Trophoblast cell (in vitro differentiated cells and primary cell): ENCODE results near the gene TSPYL6.
A peak's percentile ranks its signal among the peaks of the same experiment; 100 is the strongest.

Experiments used
- DNase-seq, 2 donors: peaks; one replicate each; pipeline ENCODE4 v3.0.0-alpha.2; 2016
- H2AFZ ChIP-seq: 2 replicates; pipeline ENCODE4 v1.6.1; 2013; ENCODE audit warnings: low read length, moderate library complexity, mild to moderate bottlenecking; ENCODE audit not compliant: insufficient read depth, poor library complexity
- H2AK5ac ChIP-seq: 2 replicates; pipeline ENCODE4 v1.6.1; 2013; ENCODE audit warnings: mild to moderate bottlenecking, low read length
- H2BK120ac ChIP-seq: 2 replicates; pipeline ENCODE4 v1.6.1; 2013; ENCODE audit warnings: low read length, mild to moderate bottlenecking, moderate library complexity; ENCODE audit not compliant: insufficient read depth, poor library complexity
- H2BK12ac ChIP-seq: 2 replicates; pipeline ENCODE4 v1.6.1; 2013; ENCODE audit warnings: mild to moderate bottlenecking, low read length, moderate library complexity
- H2BK5ac ChIP-seq: 2 replicates; pipeline ENCODE4 v1.6.1; 2013; ENCODE audit warnings: low read length, low read depth, moderate library complexity, mild to moderate bottlenecking; ENCODE audit not compliant: poor library complexity
- H3K14ac ChIP-seq: 2 replicates; pipeline ENCODE4 v1.6.1; 2013; ENCODE audit warnings: mild to moderate bottlenecking, low read length
- H3K18ac ChIP-seq: 2 replicates; pipeline ENCODE4 v1.6.1; 2013; ENCODE audit warnings: mild to moderate bottlenecking, low read length
- H3K23ac ChIP-seq: 2 replicates; pipeline ENCODE4 v1.6.1; 2013; ENCODE audit warnings: low read length
- H3K27ac ChIP-seq: 2 replicates; pipeline ENCODE4 v1.5.1; 2013; ENCODE audit warnings: low read depth, mild to moderate bottlenecking, inconsistent platforms, low read length, moderate library complexity
- H3K27me3 ChIP-seq: 2 replicates; pipeline ENCODE4 v1.6.1; 2013; ENCODE audit warnings: inconsistent platforms, mild to moderate bottlenecking, low read length, moderate library complexity; ENCODE audit not compliant: insufficient read depth
- H3K36me3 ChIP-seq, 2 experiments: 1 replicate in 1 of 2; 2 replicates in 1 of 2; pipeline ENCODE4 v1.6.1; 2013; ENCODE audit warnings: low read length in 2 of 2, mild to moderate bottlenecking in 2 of 2, moderate library complexity in 1 of 2; ENCODE audit not compliant: insufficient read depth in 2 of 2, control insufficient read depth in 1 of 2
- H3K4ac ChIP-seq: 2 replicates; pipeline ENCODE4 v1.6.1; 2013; ENCODE audit warnings: low read depth, mild to moderate bottlenecking, low read length, moderate library complexity
- H3K4me1 ChIP-seq, 2 experiments: 1 replicate in 1 of 2; 2 replicates in 1 of 2; pipeline ENCODE4 v1.6.1; 2013; ENCODE audit warnings: low read length in 2 of 2, mild to moderate bottlenecking in 2 of 2, moderate library complexity in 1 of 2; ENCODE audit not compliant: insufficient read depth in 2 of 2, control insufficient read depth in 1 of 2
- H3K4me2 ChIP-seq: 2 replicates; pipeline ENCODE4 v1.6.1; 2013; ENCODE audit warnings: inconsistent platforms, mild to moderate bottlenecking, low read length, moderate library complexity
- H3K4me3 ChIP-seq: 2 replicates; pipeline ENCODE4 v1.5.1; 2013; ENCODE audit warnings: mild to moderate bottlenecking, low read depth, low read length, inconsistent platforms
- H3K79me1 ChIP-seq: one replicate; pipeline ENCODE4 v1.6.1; 2013; ENCODE audit warnings: low read length
- H3K79me2 ChIP-seq: 2 replicates; pipeline ENCODE4 v1.6.1; 2013; ENCODE audit warnings: low read length, mild to moderate bottlenecking; ENCODE audit not compliant: control insufficient read depth, insufficient read depth, poor library complexity
- H3K9ac ChIP-seq: 2 replicates; pipeline ENCODE4 v1.6.1; 2013; ENCODE audit warnings: mild to moderate bottlenecking, low read length
- H3K9me3 ChIP-seq: 2 replicates; pipeline ENCODE4 v1.6.1; 2013; ENCODE audit warnings: low read depth, mild to moderate bottlenecking, control low read depth, inconsistent platforms, low read length; ENCODE audit not compliant: insufficient read depth
- H4K12ac ChIP-seq: 2 replicates; pipeline ENCODE4 v1.6.1; 2013; ENCODE audit warnings: low read depth, mild to moderate bottlenecking, low read length, moderate library complexity
- H4K8ac ChIP-seq: 2 replicates; pipeline ENCODE4 v1.6.1; 2013; ENCODE audit warnings: low read depth, mild to moderate bottlenecking, low read length, moderate library complexity
- H4K91ac ChIP-seq: one replicate; pipeline ENCODE4 v1.6.1; 2013; ENCODE audit warnings: low read depth, mild to moderate bottlenecking, low read length, moderate library complexity
- WGBS: extraction: QIAGEN DNeasy Blood & Tissue Kit; methylation state at CpG from one replicate; pipeline ENCODE4 v1.1.7; 2013; ENCODE audit warnings: missing lambda C conversion rate; ENCODE audit not compliant: insufficient read length, insufficient coverage; ENCODE audit errors: extremely low coverage; 5-methylcytosine and 5-hydroxymethylcytosine counted together

TSPYL6 gene

DNA sequence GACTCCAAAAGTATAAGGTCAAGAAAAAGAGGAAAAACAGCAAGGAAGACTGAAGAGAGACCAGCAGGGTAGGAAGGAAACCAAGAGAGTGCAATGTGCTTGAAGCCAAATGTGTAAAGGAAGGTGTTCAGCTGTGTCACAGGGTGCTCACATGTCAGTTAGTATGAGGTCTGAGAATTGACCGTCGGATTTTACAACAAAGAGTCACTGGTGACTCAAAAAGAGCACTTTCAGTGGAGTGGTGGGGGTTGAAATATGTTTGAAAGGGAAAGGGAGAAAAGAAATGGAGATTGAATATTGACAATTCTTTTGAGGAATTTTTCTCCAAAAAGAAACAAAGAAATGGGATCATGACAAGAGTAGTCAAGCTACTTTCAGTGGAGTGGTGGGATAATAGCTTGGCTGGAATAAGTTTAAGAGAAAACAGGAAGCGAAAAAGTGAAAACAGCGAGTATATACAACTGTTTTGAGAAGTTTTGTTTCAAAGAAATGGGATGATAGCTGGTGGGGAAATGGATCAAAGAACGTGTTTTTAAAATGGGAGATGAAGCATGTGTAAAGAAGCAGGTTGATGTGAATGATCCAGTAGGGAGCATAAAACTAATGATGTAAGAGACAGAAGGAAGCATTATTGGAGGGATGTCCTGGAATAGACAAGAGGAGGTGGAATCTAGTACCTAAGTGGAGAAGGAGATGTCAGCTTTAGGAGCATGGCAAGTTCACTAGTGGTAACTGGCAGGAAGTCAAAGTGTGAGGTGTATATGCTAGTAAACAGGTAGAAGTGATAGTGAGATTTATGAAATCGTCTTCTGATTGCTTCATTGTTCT is 3.6 kb upstream of the TSPYL6 start:
- WGBS: 100% methylated on average over 1 of the region's 6 CpGs

DNA sequence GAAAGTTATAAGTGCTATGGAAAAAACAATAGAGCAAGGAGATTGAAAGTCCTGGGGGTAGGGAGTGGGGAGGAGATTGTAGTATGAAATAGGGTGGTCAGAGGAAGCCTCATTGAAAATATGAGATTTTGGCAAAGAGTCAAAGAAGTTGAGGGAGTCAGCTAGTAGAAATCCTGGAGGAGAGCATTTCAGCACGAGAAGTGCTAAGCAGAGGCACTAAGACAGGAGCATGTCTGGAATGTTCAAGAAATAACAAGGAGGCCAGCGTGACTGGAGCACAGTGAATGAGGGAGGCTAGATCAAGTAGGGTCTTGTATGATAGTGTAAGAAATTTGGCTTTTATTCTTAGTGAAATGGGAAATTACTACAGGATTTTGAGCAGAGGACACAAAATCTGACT is 2.1 kb upstream of the TSPYL6 start:
- H3K4ac ChIP-seq: no peak overlapping the region
- no peak overlapping the region for H2BK12ac ChIP-seq
- H2AK5ac ChIP-seq: no peak overlapping the region
- no peak overlapping the region for H2BK5ac ChIP-seq
- no peak overlapping the region for H2BK120ac ChIP-seq
- H4K8ac ChIP-seq: no peak overlapping the region
- no peak overlapping the region for H3K23ac ChIP-seq
- H3K14ac ChIP-seq: no peak overlapping the region
- no peak overlapping the region for H3K4me2 ChIP-seq
- peak in 1 of 2 donors; percentile 10 for DNase-seq
- H3K27ac ChIP-seq: no peak overlapping the region
- H3K4me1 ChIP-seq: no peaks in the 10 kb centered on the region
- H3K9ac ChIP-seq: no peak overlapping the region
- no peak overlapping the region for H3K18ac ChIP-seq
- peaks cover 2% of the 10 kb centered on the region for H3K9me3 ChIP-seq
- no peaks in the 10 kb centered on the region for H3K36me3 ChIP-seq
- H2AFZ ChIP-seq: no peak overlapping the region
- no CpG with 5 or more reads among the region's 2 CpGs for WGBS
- no peaks in the 10 kb centered on the region for H3K79me1 ChIP-seq
- no peaks in the 10 kb centered on the region for H3K27me3 ChIP-seq
- no peak overlapping the region for H4K91ac ChIP-seq
- no peak overlapping the region for H4K12ac ChIP-seq
- no peaks in the 10 kb centered on the region for H3K79me2 ChIP-seq
- no peak overlapping the region for H3K4me3 ChIP-seq

More for the DNA sequence above, 3.6 kb upstream of the TSPYL6 start:
- Histone ChIP-seq H3K27me3 (no peaks in the 10 kb centered on the region), H3K14ac (no peak overlapping the region), H3K4ac (no peak overlapping the region), H4K8ac (no peak overlapping the region), H2BK120ac (no peak overlapping the region), H2BK12ac (no peak overlapping the region), H4K12ac (no peak overlapping the region), H3K4me2 (no peak overlapping the region), H3K36me3 (no peaks in the 10 kb centered on the region), H3K9me3 (peaks cover 2% of the 10 kb centered on the region), H3K4me3 (no peak overlapping the region), H3K4me1 (no peaks in the 10 kb centered on the region), H4K91ac (no peak overlapping the region), H2AK5ac (no peak overlapping the region), H3K27ac (no peak overlapping the region), H2BK5ac (no peak overlapping the region), H3K18ac (no peak overlapping the region), H2AFZ (no peak overlapping the region), H3K79me2 (no peaks in the 10 kb centered on the region), H3K9ac (no peak overlapping the region), H3K79me1 (no peaks in the 10 kb centered on the region), H3K23ac (no peak overlapping the region)
- DNase-seq: no peak

DNA sequence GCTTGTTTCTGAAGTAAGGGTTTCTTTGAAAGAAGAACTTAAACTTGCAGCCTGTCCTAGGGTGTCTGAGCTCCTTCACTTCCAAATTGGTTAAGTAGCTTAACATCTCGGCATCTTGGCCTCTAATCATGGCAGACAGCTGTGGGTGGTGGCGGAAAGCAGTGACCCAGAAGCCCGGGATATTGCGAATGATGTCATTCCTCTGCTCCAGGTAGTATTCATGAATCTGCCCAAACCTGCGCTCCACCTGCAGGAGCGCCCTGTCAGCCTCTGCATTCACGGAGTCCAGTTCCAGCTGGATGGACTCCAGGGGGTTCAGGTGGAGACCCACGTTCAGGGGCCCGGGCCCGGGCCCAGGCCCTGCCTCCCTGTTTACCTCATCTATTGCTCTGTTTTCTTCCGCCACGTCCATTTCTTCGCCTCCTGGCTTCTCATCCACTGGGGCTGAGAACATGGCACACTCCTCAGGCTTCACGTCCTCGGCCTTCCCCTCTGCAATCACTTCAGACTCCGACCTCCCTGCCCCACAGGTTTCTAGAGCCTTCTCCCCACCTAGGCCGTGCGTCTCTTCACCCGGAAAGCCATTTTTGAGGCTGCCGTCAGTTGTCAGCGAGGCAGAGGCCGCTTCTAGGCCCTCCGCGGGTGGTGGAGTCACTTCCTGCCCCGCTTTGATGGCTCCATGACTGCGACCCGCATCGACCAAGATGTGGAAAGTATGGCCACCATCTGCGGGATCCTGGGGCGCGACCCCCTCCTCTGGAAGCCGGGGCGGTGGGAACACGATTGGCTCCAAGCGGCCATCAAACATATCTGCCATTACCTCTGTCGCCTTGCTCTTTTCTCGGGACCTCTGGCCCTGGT is 569 bp downstream of the TSPYL6 start:
- peaks cover 2% of the 10 kb centered on the region for H3K9me3 ChIP-seq
- H2BK120ac ChIP-seq: no peak overlapping the region
- H2BK12ac ChIP-seq: no peak overlapping the region
- H3K4me2 ChIP-seq: no peak overlapping the region
- no peak overlapping the region for H2BK5ac ChIP-seq
- H3K4me3 ChIP-seq: no peak overlapping the region
- no CpG with 5 or more reads among the region's 37 CpGs for WGBS
- DNase-seq: no peak
- H3K23ac ChIP-seq: no peak overlapping the region
- no peak overlapping the region for H3K27ac ChIP-seq
- H3K27me3 ChIP-seq: no peaks in the 10 kb centered on the region
- no peak overlapping the region for H2AFZ ChIP-seq
- no peak overlapping the region for H2AK5ac ChIP-seq
- no peaks in the 10 kb centered on the region for H3K4me1 ChIP-seq
- H3K79me1 ChIP-seq: no peaks in the 10 kb centered on the region
- H3K18ac ChIP-seq: no peak overlapping the region
- H3K14ac ChIP-seq: no peak overlapping the region
- no peak overlapping the region for H4K91ac ChIP-seq
- no peaks in the 10 kb centered on the region for H3K79me2 ChIP-seq
- no peak overlapping the region for H3K4ac ChIP-seq
- H4K12ac ChIP-seq: no peak overlapping the region
- H3K9ac ChIP-seq: no peak overlapping the region
- no peaks in the 10 kb centered on the region for H3K36me3 ChIP-seq
- no peak overlapping the region for H4K8ac ChIP-seq

DNA sequence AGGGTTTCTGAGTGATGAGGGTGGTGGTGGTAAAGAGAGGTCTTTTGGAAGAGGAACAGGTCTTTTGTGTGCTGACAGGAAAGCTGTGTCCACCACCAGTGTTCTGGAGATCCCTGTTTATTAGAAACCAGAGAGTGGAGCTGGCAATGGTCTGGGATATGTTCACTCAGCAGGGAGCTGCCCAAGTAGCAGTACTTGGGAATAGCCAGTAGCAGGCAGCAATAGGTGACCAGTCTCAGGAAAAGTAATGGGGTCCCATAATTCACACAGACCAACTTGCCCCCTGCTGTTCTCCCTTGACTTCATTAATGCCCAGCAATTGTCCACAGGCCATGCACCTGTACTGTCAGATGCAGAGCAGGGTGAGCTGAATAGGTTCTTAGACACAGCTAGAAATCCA is 1.8 kb downstream of the TSPYL6 start:
- Histone ChIP-seq H3K4me1 (no peaks in the 10 kb centered on the region), H4K8ac (no peak overlapping the region), H3K23ac (no peak overlapping the region), H3K79me1 (no peaks in the 10 kb centered on the region), H3K18ac (no peak overlapping the region), H3K36me3 (no peaks in the 10 kb centered on the region), H2BK12ac (no peak overlapping the region), H3K9me3 (peaks cover 2% of the 10 kb centered on the region), H3K4me2 (no peak overlapping the region), H3K9ac (no peak overlapping the region), H3K79me2 (no peaks in the 10 kb centered on the region), H3K4ac (no peak overlapping the region), H3K27me3 (no peaks in the 10 kb centered on the region), H2BK5ac (no peak overlapping the region), H3K14ac (no peak overlapping the region), H3K4me3 (no peak overlapping the region), H4K12ac (no peak overlapping the region), H2AFZ (no peak overlapping the region), H3K27ac (no peak overlapping the region), H4K91ac (no peak overlapping the region), H2AK5ac (no peak overlapping the region), H2BK120ac (no peak overlapping the region)
- no peak for DNase-seq
